Neural crest cell (in vitro differentiated cells): ENCODE measurements around the gene LYSMD3. TPM values are rescaled to one million over a fixed set of nuclear protein-coding genes. Genes with fewer than 3 reads are reported as not detected.

Experiments
- DNase-seq: peaks from one replicate; pipeline ENCODE4 v3.0.0; 2021; ENCODE audit warnings: low read depth, mixed read lengths, low spot score
- H3K27ac Mint-ChIP-seq: one replicate; pipeline ENCODE4 v1.8.0; 2021; ENCODE audit warnings: mild to moderate bottlenecking, mixed read lengths; ENCODE audit not compliant: unreplicated experiment
- H3K27me3 Mint-ChIP-seq: 2 replicates; pipeline ENCODE4 v1.8.0; 2021; ENCODE audit warnings: low read depth, mild to moderate bottlenecking, mixed read lengths
- H3K36me3 Mint-ChIP-seq: 2 replicates; pipeline ENCODE4 v1.8.0; 2021; ENCODE audit warnings: low read depth, mild to moderate bottlenecking, mixed read lengths
- H3K4me1 Mint-ChIP-seq: 2 replicates; pipeline ENCODE4 v1.8.0; 2021; ENCODE audit warnings: mixed read lengths
- H3K4me3 Mint-ChIP-seq: one replicate; pipeline ENCODE4 v1.8.0; 2021; ENCODE audit warnings: mild to moderate bottlenecking, mixed read lengths
- H3K9me3 Mint-ChIP-seq: 2 replicates; pipeline ENCODE4 v1.8.0; 2021; ENCODE audit warnings: mixed read lengths
- total RNA-seq: library from RNA; stranded (reverse); gene quantifications from 2 replicates; pipeline ENCODE4 v1.2.1, GENCODE V29; 2021
- TF ChIP-seq, protein P1 (sequence below): fragments of 200-600 bp; sonication (generic); conservative IDR thresholded peaks from 2 replicates; pipeline ENCODE4 v1.5.0; 2021; ENCODE audit warnings: antibody characterized with exemption, mild to moderate bottlenecking

The LYSMD3 gene
- total RNA-seq, 1 donor from 2014 or later = 12.1 TPM

DNA sequence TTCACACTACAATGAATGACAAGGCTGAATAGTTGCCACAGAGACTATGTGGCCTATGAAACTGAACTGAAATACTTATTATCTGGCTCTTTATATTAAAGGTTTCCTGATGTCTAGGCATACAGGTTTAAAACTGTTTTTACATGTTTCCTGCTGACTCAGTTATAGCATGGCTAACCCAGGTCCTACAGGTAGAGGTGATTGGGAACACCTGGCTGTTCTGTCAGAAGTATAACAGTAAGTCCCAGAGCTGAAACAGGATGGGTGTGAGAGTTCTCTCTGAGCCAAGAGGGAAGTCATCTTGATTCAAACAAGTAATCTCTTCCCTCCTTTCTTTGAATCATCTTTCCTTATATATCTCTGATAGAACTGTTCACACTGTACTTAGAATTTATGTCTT lies 24.3 kb upstream of the LYSMD3 start:
- Mint-ChIP-seq H3K36me3 (no peaks in the 10 kb centered on the region), H3K27ac (no peak overlapping the region), H3K9me3 (no peaks in the 10 kb centered on the region), H3K27me3 (peaks cover 59% of the 10 kb centered on the region), H3K4me1 (peaks cover 27% of the 10 kb centered on the region), H3K4me3 (no peak overlapping the region)
- TF ChIP-seq, protein P1, sequence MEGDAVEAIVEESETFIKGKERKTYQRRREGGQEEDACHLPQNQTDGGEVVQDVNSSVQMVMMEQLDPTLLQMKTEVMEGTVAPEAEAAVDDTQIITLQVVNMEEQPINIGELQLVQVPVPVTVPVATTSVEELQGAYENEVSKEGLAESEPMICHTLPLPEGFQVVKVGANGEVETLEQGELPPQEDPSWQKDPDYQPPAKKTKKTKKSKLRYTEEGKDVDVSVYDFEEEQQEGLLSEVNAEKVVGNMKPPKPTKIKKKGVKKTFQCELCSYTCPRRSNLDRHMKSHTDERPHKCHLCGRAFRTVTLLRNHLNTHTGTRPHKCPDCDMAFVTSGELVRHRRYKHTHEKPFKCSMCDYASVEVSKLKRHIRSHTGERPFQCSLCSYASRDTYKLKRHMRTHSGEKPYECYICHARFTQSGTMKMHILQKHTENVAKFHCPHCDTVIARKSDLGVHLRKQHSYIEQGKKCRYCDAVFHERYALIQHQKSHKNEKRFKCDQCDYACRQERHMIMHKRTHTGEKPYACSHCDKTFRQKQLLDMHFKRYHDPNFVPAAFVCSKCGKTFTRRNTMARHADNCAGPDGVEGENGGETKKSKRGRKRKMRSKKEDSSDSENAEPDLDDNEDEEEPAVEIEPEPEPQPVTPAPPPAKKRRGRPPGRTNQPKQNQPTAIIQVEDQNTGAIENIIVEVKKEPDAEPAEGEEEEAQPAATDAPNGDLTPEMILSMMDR = no peak
- DNase-seq = no peak

DNA sequence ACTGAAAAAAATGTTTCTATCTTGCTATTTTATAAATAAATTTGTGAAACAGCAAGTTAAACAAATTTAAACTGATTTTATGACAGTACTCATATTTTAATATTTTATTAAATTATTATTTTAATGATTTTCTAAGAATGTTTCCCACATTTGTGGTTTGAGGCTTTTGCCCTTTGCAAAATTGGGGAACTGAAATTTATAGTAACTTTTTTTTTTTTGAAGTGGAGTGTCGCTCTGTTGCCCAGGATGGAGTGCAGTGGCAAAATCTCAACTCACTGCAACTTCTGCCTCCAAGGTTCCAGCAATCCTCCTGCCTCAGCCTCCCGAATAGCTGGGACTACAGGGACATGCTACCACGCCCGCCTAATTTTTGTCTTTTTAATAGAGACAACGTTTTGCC lies 22.0 kb upstream of the LYSMD3 start:
- H3K27ac Mint-ChIP-seq = no peak overlapping the region
- peaks cover 32% of the 10 kb centered on the region for H3K4me1 Mint-ChIP-seq
- DNase-seq = no peak
- TF ChIP-seq, protein P1 = no peak
- H3K36me3 Mint-ChIP-seq = no peaks in the 10 kb centered on the region
- H3K4me3 Mint-ChIP-seq = no peak overlapping the region
- H3K9me3 Mint-ChIP-seq = no peaks in the 10 kb centered on the region
- H3K27me3 Mint-ChIP-seq = peaks cover 46% of the 10 kb centered on the region

DNA sequence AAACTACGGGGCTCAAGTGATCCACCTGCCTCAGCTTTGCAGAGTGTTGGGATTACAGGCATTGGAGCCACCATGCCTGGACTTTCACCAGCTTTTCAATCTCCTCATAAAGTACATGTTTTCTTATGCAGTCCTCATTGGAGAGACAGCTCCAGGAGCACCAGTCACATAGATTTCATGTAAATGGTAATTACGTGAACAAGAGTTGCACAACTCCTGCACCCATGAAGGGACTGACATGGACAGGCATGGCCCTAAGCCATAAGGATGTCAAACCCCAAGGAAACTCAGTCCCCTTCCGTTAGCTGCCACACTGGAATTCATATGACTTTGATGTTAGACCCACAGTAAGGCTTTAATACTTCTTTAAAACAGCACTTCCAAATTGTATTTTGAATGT lies 21.6 kb upstream of the LYSMD3 start:
- Mint-ChIP-seq H3K36me3 (no peaks in the 10 kb centered on the region), H3K4me3 (no peak overlapping the region), H3K4me1 (peaks cover 34% of the 10 kb centered on the region), H3K9me3 (no peaks in the 10 kb centered on the region), H3K27ac (no peak overlapping the region), H3K27me3 (peaks cover 44% of the 10 kb centered on the region)
- TF ChIP-seq, protein P1 = no peak
- DNase-seq = no peak

DNA sequence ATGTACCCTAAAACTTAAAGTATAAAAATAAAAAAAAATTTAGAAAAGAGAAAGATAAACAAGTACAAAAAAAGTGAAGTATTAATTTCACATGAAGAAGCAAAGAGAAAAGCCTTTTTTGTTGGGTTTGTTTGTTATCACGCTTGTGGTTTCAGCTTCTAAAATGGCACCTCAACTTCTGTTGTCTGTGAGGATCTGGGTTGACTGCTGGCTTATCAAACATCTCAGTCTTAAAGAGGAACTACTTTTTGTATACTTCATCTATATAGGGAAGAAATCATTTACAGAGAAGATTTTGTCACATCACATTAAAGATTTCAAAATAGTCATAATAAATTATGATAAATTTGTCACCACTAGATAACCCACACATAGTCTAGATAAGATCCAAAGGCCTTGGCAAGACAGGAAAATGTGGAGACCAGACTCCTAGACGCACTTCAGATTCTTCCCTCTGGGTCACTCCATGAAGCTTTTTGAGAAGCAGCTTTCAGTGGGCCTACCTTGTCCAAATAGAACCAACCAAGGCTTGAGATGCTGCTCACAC lies 20.4 kb upstream of the LYSMD3 start:
- no peaks in the 10 kb centered on the region for H3K9me3 Mint-ChIP-seq
- H3K36me3 Mint-ChIP-seq = no peaks in the 10 kb centered on the region
- no peak for DNase-seq
- TF ChIP-seq, protein P1 = no peak
- peaks cover 32% of the 10 kb centered on the region for H3K4me1 Mint-ChIP-seq
- no peak overlapping the region for H3K4me3 Mint-ChIP-seq
- H3K27me3 Mint-ChIP-seq = peaks cover 41% of the 10 kb centered on the region
- H3K27ac Mint-ChIP-seq = no peak overlapping the region

DNA sequence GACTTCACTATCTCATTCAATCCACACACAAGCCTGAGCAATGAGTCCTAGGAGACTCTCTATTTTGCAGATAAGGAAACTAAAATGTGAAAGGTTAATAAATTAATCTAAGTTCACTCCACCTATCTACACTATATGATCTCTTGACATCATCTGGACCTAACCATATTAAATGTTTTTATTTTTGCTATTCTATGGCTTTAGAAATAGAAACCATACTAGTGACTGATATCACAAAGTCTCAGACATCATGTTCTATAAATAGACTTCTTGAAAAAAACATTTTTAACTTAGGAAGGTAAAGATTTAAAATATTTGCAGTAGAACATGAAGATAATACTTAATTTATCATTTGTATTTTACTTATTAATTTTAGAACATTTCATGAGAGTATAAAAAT lies 19.8 kb upstream of the LYSMD3 start:
- TF ChIP-seq, protein P1 = no peak
- Mint-ChIP-seq H3K9me3 (no peaks in the 10 kb centered on the region), H3K4me1 (peaks cover 27% of the 10 kb centered on the region), H3K36me3 (no peaks in the 10 kb centered on the region), H3K4me3 (no peak overlapping the region), H3K27me3 (peaks cover 46% of the 10 kb centered on the region), H3K27ac (no peak overlapping the region)
- no peak for DNase-seq
